GM12865 (cell line): ENCODE measurements around the gene PPP2R5E.

Experiments
- DNase-seq: peaks from one replicate; pipeline ENCODE4 v3.0.0; 2010; ENCODE audit warnings: low read depth
- H3K4me3 ChIP-seq: 2 replicates; pipeline ENCODE4 v1.5.1; 2011; ENCODE audit warnings: mild to moderate bottlenecking, low read depth, low read length, control low read depth
- TF ChIP-seq, protein P1 (sequence below): IDR thresholded peaks from 2 replicates; pipeline ENCODE4 v1.5.1; 2011; ENCODE audit warnings: low read length, control low read depth, low read depth, inconsistent platforms; ENCODE audit not compliant: insufficient read depth; ENCODE audit errors: missing control alignments

PPP2R5E gene

DNA sequence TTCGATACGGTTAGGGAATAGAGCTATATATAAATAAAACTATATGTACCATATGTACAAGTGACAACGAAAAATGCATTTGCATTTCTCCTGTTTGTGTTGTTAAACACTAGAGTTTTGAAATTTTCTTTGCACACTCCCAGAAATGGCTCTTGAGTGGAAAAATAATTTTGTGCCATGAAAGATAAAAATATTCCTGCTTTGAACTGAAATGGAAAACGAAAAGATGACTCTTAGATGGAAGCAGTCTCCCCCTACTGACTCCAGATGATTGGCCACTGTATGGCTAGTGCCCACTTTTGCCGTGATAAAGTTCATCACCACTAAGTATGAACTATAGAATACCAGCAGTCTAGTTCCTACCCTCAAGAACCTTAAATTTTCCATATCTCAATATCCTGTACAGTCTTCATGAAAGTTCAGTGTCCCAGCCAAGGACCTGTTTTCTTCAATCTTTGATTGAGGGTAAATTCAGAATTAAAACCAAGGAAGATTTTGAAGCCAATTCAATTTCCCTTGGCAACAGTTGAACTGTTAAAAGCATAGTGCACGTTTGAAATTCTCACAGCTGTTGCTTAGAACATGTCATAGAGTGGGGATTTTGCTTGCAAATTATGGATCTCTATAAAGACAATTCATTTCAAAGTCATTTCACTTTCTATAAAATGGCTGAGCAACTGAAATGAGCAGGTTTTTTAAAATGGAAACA lies 1.6 kb upstream of the PPP2R5E start:
- TF ChIP-seq, protein P1, sequence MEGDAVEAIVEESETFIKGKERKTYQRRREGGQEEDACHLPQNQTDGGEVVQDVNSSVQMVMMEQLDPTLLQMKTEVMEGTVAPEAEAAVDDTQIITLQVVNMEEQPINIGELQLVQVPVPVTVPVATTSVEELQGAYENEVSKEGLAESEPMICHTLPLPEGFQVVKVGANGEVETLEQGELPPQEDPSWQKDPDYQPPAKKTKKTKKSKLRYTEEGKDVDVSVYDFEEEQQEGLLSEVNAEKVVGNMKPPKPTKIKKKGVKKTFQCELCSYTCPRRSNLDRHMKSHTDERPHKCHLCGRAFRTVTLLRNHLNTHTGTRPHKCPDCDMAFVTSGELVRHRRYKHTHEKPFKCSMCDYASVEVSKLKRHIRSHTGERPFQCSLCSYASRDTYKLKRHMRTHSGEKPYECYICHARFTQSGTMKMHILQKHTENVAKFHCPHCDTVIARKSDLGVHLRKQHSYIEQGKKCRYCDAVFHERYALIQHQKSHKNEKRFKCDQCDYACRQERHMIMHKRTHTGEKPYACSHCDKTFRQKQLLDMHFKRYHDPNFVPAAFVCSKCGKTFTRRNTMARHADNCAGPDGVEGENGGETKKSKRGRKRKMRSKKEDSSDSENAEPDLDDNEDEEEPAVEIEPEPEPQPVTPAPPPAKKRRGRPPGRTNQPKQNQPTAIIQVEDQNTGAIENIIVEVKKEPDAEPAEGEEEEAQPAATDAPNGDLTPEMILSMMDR, result peak; percentile 13
- peak overlapping the region; percentile 97 for H3K4me3 ChIP-seq
- peak; percentile 19 for DNase-seq

DNA sequence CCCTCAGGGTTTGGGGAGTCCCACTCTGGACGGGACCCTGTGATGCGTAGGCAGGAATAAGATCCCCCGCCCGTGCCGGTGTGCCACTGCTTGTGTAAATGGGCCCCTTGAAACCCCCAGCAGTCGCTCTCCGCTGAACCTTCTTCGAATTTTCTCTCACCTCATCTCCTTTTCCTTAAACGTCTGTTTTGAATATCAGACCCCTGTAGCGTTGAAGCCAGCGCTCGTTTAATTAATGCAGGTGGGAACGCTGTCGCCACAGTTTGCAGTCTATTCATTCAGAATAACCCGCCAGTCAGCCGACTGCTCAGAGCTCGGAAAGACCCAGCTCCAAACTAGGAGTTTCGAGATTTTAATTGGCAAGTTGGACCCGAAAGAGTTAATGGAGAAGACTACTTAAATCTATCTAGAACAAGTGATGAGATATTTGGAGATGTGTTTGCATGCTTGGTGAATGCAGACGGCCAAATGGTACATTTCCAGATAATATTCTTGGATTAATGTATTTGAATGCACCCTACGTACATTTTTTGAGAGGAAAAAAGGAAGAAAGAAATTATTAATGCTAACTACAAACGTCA lies 739 bp upstream of the PPP2R5E start:
- TF ChIP-seq, protein P1, result no peak
- DNase-seq, result no peak

DNA sequence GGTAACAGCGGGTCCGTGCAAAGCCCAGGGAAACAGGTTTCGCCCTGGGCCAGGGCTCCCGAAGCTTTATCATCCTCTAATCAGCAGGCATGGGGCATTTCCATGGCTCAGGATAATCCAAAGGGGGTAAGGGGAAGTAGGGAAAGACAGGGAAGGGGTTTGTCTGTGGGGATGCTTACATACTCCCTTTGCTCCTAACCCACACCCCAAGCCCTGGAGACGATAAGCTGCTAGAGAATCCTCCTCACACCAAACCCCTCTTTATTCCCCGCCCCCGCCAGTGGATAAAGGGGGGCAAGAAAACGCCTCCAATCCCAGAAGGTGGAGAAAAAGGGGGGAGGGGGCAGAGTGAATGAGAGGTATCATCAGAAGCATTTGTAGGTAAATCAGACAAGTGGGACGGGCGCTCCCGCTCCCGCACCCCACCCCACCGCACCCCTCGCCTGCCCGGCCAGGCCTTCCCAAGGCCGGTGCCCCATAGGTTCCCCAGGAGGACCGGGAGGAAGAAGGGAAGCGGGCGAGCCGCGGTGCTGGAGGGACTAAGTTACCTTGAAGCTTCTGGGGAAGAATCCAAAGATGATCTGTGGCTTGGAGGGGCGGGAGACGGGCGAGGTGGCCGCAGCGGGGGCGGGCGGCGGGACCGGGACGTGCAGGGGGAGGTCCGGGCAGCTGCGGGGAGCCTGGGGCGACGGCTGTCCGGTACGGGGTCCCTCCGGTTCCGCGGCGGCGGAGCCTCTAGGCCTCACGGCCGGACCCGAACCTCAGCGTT lies 762 bp downstream of the PPP2R5E start:
- DNase-seq, result no peak
- peak overlapping the region; percentile 97 for H3K4me3 ChIP-seq
- TF ChIP-seq, protein P1, result no peak

More for the DNA sequence above, 739 bp upstream of the PPP2R5E start:
- H3K4me3 ChIP-seq, result peak overlapping the region; percentile 97

DNA sequence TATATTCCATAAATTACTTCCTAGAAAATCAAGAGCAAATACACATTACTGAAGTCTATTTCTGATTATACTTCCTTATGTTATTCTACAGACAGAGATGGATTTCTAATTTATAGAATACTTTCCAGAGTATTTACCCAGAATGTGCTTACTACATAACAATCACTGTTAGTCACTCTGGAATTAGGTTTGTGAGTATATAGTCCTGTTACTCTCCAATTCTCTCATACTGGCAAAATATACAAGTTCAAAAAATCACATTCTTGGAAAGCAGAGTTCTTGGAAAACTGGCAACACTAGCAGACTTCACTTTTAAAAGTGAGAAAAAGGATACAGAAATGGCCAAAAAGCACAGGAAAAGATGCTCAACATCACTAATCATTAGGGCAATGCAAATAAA lies 7.3 kb downstream of the PPP2R5E start:
- DNase-seq, result no peak
- TF ChIP-seq, protein P1, result no peak
- H3K4me3 ChIP-seq, result no peak overlapping the region

DNA sequence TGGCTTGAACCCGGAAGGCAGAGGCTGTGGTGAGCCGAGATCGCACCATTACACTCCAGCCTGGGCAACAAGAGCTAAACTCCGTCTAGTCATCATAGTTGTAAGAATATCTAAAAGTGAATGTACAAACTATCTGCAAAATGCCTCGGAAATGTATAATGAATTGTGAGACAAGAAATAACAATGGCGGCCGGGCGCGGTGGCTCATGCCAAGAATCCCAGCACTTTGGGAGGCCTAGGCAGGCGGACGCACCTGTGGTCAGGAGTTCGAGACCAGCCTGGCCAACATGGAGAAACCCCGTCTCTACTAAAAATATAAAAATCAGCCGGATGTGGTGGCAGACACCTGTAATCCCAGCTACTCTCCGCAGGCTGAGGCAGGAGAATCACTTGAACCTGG lies 9.7 kb downstream of the PPP2R5E start:
- TF ChIP-seq, protein P1, result no peak
- H3K4me3 ChIP-seq, result no peak overlapping the region
- DNase-seq, result no peak

DNA sequence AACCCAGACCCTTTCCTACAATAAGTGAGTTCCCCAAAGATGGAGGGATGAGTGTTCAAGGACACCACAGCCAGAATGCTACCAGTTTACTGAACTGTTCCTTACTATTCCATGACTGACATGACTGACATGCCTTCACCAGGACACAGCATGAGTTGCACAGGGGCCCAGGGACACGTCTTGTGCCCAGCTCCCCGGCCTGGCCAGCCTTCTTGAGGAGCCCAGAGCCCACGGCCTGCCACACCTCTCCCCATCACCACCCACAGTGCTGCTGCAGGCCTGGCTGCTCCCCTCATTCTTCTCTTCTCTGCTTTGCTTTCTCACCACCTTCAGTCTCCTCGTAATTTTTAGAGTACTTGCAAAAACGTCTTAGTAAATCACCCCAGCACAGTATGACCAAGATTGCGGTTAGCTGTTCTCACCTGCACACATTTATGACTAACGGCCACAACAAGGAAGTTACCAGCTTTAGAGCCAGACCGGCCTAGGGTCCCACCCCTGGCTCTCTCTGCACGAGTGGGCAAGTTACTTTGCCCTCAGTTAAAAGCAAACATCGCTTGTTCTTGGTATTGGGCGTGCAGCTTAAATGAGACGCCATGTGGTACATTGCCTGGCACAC lies 18.5 kb downstream of the PPP2R5E start:
- TF ChIP-seq, protein P1, result no peak
- peak; percentile 88 for DNase-seq
- H3K4me3 ChIP-seq, result no peak overlapping the region
